HCT116 (cell line): ENCODE measurements around the gene URAD.

ENCODE experiments used
- CEBPB ChIP-seq: IDR thresholded peaks from 2 replicates; pipeline ENCODE4 v1.6.1; 2012; ENCODE audit warnings: low read depth
- CTCF ChIP-seq, 3 experiments: fragments of 200-600 bp in 1 of 3; sonication (generic) in 1 of 3; IDR thresholded peaks in 2 of 3; conservative IDR thresholded peaks in 1 of 3; 2 replicates each; pipeline ENCODE4 v1.5.1; 2012 to 2017; ENCODE audit warnings: low read depth in 2 of 3, low read length in 2 of 3, antibody characterized with exemption in 1 of 3, borderline replicate concordance in 1 of 3, control low read depth in 1 of 3, mild to moderate bottlenecking in 1 of 3, mixed read lengths in 1 of 3, mixed run types in 1 of 3, moderate library complexity in 1 of 3; ENCODE audit not compliant: insufficient read depth in 1 of 3
- POLR2A ChIP-seq: IDR thresholded peaks from 2 replicates; pipeline ENCODE4 v1.7.0; 2011; ENCODE audit warnings: borderline replicate concordance; ENCODE audit not compliant: insufficient read depth, insufficient read length; ENCODE audit errors: extremely low read depth
- TF ChIP-seq, protein P1 (sequence below): IDR thresholded peaks from 2 replicates; pipeline ENCODE4 v1.6.1; 2012; ENCODE audit warnings: low read depth

DNA sequence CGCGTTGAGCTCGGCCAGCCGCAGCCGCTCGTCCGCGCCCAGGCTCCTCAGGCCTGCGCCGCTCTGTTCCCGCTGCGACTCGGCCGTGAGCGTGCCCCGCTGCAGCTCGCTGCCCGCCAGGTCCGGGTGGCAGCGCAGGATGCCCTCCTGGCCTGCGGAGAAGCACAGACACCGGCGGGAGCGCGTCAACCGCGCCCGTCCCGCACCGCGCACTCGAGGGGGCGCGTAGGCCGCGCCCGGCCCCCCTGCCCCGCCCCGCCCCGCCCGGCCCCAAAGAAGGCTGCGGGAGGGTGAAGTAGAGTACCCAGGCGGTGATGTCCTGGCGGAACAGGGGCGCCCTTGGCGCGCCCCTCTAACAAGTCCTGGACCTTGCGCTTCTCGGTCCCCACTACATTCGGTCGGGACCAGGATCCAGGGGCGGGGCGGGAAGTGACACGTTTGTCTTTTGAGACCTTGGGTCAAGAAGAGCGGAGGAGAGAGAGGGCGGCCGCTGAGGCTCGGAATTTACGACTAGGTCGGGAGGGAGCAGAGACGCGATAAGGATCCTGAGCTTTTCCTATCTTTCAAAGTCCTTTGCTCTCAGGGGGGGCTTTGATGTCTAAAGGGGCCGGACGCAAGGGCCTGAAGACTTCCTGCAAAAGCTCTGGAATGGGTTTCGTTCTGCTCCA is 10.1 kb downstream of the URAD start:
- TF ChIP-seq CTCF (IDR thresholded peaks at IDR 0.05 in 2 of 3, conservative IDR thresholded peaks at IDR 0.05 in 1 of 3; ENCODE audit: borderline replicate concordance in 1 of 3, insufficient read depth in 1 of 3, low read depth in 2 of 3, low read length in 2 of 3) (no peak), POLR2A (no peak), CEBPB (no peak)
- TF ChIP-seq, protein P1, sequence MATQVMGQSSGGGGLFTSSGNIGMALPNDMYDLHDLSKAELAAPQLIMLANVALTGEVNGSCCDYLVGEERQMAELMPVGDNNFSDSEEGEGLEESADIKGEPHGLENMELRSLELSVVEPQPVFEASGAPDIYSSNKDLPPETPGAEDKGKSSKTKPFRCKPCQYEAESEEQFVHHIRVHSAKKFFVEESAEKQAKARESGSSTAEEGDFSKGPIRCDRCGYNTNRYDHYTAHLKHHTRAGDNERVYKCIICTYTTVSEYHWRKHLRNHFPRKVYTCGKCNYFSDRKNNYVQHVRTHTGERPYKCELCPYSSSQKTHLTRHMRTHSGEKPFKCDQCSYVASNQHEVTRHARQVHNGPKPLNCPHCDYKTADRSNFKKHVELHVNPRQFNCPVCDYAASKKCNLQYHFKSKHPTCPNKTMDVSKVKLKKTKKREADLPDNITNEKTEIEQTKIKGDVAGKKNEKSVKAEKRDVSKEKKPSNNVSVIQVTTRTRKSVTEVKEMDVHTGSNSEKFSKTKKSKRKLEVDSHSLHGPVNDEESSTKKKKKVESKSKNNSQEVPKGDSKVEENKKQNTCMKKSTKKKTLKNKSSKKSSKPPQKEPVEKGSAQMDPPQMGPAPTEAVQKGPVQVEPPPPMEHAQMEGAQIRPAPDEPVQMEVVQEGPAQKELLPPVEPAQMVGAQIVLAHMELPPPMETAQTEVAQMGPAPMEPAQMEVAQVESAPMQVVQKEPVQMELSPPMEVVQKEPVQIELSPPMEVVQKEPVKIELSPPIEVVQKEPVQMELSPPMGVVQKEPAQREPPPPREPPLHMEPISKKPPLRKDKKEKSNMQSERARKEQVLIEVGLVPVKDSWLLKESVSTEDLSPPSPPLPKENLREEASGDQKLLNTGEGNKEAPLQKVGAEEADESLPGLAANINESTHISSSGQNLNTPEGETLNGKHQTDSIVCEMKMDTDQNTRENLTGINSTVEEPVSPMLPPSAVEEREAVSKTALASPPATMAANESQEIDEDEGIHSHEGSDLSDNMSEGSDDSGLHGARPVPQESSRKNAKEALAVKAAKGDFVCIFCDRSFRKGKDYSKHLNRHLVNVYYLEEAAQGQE, result no peak
